Stimulated activated CD4-positive, alpha-beta T cell treated with anti-CD3 and anti-CD28 coated beads, Interleukin-4, amount 100 ng/mL, for 1 hour (primary cell): ENCODE data around the gene YWHAG.
A peak's percentile ranks its signal among the peaks of the same experiment; 100 is the strongest.
"Not testable (repeated sequence)": the region's sequence is repeated elsewhere in the genome, so short reads cannot be mapped to it uniquely, and the experiment has no call there.

Experiments
- DNase-seq: peaks from one replicate; pipeline ENCODE4 v3.0.0-alpha.2; 2020

Gene YWHAG

GRCh38 chr7:76358481-76359110 lies at the start of gene YWHAG:
TSS of gene YWHAG (minus strand) at chr7:76358991. CDS start at chr7:76358808, 183 bp downstream.
- peak; percentile 87 for DNase-seq

- DNase-seq: no peak
Observed at GRCh38 chr7:76408121-76408560, 49.4 kb upstream of the YWHAG start.

DNA sequence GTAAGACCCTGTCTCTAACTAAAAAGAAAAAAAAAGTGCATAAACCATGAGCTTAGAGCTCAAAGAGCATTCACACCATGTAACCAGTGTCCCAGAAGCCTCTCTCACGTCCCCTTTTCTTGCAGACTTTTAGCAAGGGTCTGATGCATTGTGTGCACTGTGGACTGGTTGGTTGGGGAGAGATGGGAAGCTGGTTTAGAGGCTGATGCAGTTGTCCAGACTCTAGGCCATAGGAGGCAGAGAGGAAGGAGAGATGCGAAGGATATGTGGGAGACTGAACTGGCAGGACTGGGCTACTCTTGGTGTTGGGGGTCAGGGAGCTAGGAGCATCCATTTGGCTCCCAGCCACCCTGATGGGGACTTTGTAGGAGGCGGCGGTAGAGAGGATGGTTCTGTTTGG lies 48.9 kb upstream of the YWHAG start:
- no peak for DNase-seq

GRCh38 chr7:76405738-76406137 lies 46.9 kb upstream of the YWHAG start:
- DNase-seq: no peak

GRCh38 chr7:76403780-76404494 lies 45.1 kb upstream of the YWHAG start:
- no peak for DNase-seq

- DNase-seq: not testable (repeated sequence)
Observed at GRCh38 chr7:76403097-76403496, 44.3 kb upstream of the YWHAG start.

DNA sequence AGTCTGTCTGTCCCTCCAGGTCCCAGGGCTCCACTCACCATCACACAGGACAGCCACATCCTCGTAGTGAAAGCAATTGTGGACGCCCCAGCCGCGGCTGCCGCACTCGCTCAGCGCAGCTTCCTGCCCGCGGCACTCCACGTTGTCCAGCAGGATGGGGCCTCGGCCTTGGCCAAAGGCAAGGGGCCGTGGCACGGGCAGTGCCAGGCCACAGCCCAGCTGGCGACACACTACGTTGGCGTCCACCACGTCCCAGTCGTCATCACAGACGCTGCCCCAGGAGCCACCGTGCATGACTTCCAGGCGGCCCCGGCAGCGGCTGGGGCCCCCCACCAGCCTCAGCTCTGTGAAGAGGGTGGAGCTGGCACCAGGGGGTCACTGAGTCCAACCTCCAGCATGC lies 41.5 kb upstream of the YWHAG start:
- no peak for DNase-seq

GRCh38 chr7:76397409-76398183 lies 38.8 kb upstream of the YWHAG start:
- DNase-seq: peak; percentile 87

GRCh38 chr7:76396864-76397263 lies 38.1 kb upstream of the YWHAG start:
- no peak for DNase-seq

- no peak for DNase-seq
Observed at GRCh38 chr7:76395965-76396726, 37.4 kb upstream of the YWHAG start.

GRCh38 chr7:76395605-76395964 lies 36.8 kb upstream of the YWHAG start:
- not testable (repeated sequence) for DNase-seq

DNA sequence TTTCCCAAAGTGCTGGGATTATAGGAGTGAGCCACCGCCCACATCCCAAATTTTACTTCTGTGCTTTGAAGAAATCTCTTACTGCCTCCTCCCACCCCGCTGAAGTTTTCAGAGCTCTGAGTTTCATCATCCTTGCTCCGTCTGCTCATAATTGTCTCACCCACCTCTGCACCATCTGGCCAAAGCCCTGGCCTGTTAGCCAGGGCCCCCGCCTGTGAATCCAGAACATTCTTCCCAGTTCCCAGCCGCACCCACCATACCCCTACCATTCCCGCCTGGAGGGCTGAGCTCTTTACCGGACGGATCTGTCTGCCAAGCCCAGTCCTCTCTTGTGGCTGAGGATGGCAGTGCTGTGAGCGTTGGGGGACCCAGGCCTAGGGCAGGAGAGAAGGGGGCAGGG lies 36.2 kb upstream of the YWHAG start:
- no peak for DNase-seq

DNA sequence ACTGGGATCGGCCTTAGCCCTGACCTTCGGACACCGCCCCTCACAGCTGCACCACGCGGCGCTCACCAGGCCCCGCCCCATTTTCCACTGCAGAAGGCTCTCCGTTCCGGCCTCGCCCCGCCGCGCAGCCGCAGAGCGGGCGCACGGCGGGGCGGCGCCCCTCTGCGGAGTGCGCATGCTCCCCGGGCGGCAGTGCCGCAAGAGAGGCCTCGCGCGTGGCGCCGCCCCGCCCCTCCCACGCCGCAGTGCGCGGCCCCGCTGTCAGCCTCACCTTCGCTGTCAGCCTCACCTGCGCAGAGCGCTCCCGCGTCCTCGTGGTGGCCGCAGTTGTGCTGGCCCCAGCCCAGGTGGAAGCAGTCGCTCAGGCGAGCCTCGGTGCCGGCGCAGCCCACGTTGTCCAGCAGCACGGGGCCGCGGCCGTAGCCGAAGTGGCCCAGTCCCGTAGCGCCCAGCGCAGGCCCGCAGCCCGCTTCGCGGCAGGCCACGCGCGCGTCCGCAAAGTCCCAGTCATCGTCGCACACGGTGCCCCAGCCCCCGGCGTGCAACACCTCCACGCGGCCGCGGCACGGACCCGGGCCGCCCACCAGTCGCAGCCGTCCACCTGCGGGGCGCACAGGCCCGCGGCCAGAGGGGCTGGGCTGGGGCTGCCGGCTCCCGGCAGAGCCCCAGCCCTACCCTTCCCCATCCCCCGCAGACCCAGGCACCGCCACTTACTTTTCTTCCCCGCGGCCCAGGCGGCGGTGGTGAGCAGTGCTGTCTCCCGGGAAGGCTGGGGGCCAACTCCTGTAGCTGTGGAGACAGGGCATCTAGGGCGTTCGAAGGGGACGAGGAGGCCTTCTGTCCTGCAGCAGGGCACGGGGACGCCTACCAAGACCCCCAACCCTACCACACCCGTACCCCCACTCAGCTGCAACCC lies 34.6 kb upstream of the YWHAG start:
- DNase-seq: peak; percentile 91

GRCh38 chr7:76392531-76393115 lies 33.8 kb upstream of the YWHAG start:
- DNase-seq: no peak

DNA sequence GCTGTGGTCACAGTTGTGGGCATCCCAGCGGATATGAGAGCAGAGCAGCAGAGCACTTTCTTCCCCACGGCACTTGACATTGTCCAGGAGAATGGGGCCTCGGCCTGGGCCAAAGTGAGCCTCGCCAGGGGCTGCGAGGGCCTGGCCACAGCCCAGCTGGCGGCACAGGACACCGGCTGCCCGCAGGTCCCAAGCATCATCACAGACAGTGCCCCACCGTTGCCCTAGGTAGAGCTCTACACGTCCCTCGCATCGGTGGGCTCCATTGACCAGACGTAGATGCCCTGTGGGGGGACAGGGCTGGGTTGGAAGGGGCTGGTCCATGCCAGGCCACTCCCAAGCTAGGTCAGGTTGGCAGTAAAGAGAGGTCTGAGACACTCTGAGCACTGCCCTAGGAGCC lies 31.3 kb upstream of the YWHAG start:
- DNase-seq: no peak

DNA sequence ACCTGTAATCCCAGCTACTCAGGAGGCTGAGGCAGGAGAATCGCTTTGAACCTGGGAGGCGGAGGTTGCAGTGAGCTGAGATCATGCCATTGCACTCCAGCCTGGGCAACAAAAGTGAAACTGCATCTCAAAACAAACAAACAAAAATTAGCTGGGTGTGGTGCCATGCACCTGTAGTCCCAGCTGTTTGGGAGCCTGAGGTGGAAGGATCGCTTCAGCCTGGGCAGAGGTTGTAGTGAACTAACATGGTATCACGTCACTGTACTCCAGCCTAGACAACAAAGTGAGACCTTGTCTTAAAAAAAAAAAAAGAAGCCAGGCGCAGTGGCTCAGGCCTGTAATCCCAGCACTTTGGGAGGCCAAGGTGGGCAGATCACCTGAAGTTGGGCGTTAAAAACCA lies 29.0 kb upstream of the YWHAG start:
- not testable (repeated sequence) for DNase-seq

GRCh38 chr7:76386691-76387260 lies 28.0 kb upstream of the YWHAG start:
- no peak for DNase-seq

DNA sequence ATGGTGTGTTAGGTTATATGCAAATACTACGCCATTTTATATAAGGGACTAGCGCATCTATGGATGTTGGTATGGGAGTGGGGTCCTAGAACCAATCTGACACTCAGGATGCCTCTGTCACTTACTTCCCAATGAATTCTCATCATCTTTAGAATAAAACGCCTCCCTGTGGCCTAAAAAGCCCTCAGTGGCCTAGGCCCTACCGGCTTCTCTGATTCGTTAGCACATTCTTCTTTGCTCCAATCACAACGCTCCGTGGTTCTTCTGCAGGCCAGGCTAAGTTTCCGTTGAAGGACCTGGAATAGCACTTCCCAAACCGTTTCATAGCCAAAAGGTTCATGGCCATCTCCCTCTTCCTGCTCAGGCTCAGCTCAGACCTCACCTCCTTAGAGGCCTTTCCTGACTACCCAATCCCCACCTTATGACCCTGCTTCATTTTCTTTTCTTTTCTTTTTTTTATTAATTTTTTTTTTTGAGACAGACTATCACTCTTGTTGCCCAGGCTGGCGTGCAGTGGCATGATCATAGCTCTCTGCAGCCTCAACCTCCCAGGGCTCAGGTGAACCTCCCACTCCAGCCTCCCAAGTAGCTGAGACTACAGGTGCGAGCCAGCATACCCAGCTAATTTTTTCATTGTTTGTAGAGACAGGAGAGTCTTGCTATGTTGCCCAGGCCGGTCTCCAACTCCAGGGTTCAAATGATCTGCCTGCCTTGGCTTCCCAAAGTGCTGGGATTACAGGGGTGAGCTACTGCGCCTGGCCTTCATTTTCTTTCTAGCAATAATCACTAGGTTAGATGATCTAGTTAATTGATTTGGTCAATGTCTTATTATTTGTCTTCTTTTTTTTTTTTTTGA lies 24.5 kb upstream of the YWHAG start:
- no peak for DNase-seq

GRCh38 chr7:76381814-76382213 lies 23.0 kb upstream of the YWHAG start:
- no peak for DNase-seq

DNA sequence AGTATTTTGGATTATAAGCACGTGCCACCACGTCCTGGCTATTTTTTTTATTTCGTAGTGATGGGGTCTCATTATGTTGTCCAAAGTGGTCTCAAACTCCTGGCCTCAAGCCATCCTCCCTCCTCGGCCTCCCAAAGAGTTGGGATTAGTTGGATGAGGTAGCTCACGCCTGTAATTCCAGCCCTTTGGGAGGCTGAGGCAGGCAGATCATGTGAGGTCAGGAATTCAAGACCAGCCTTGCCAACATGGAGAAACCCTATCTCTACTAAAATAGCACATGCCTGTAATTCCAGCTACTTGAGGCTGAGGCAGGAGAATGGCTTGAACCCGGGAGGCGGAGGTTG lies 21.8 kb upstream of the YWHAG start:
- no peak for DNase-seq
